Measurements from ENCODE around the gene SOD3.

Gene SOD3

GRCh38 chr4:24849351-24849750, 54.0 kb downstream of the SOD3 start:
- no peaks in the 10 kb centered on the region for H3K36me3 ChIP-seq (ENCODE audit: control insufficient read depth, low read depth, low read length)
- no peaks in the 10 kb centered on the region for H3K27me3 ChIP-seq (ENCODE audit: control insufficient read depth, insufficient read depth, low read length)
- H3K27ac ChIP-seq (ENCODE audit: low read length) = no peak overlapping the region
- no peaks in the 10 kb centered on the region for H3K9me3 ChIP-seq (ENCODE audit: control insufficient read depth, low read depth, low read length)
- no peak overlapping the region for H3K9ac ChIP-seq (ENCODE audit: low read length)
- no peak overlapping the region for H3K4me3 ChIP-seq (ENCODE audit: low read length)
- H3K4me1 ChIP-seq (ENCODE audit: control insufficient read depth, low read depth, low read length) = peaks cover 6% of the 10 kb centered on the region

GRCh38 chr4:24849756-24850155, 54.4 kb downstream of the SOD3 start:
- Histone ChIP-seq H3K4me1 (ENCODE audit: control insufficient read depth, low read depth, low read length) (peaks cover 6% of the 10 kb centered on the region), H3K27me3 (ENCODE audit: control insufficient read depth, insufficient read depth, low read length) (no peaks in the 10 kb centered on the region), H3K9me3 (ENCODE audit: control insufficient read depth, low read depth, low read length) (no peaks in the 10 kb centered on the region), H3K36me3 (ENCODE audit: control insufficient read depth, low read depth, low read length) (no peaks in the 10 kb centered on the region), H3K27ac (ENCODE audit: low read length) (no peak overlapping the region), H3K9ac (ENCODE audit: low read length) (no peak overlapping the region), H3K4me3 (ENCODE audit: low read length) (no peak overlapping the region)

Measured in iPS-18a (cell line).